Inferior parietal cortex (tissue), 1 donor: ENCODE measurements around the gene S100A10.

ENCODE experiments used
- DNase-seq: peaks from one replicate; pipeline ENCODE4 v3.0.0-alpha.2; 2016; ENCODE audit errors: extremely low spot score

S100A10 gene

GRCh38 chr1:151988405-151988923, 5.2 kb downstream of the S100A10 start:
- no peak for DNase-seq

DNA sequence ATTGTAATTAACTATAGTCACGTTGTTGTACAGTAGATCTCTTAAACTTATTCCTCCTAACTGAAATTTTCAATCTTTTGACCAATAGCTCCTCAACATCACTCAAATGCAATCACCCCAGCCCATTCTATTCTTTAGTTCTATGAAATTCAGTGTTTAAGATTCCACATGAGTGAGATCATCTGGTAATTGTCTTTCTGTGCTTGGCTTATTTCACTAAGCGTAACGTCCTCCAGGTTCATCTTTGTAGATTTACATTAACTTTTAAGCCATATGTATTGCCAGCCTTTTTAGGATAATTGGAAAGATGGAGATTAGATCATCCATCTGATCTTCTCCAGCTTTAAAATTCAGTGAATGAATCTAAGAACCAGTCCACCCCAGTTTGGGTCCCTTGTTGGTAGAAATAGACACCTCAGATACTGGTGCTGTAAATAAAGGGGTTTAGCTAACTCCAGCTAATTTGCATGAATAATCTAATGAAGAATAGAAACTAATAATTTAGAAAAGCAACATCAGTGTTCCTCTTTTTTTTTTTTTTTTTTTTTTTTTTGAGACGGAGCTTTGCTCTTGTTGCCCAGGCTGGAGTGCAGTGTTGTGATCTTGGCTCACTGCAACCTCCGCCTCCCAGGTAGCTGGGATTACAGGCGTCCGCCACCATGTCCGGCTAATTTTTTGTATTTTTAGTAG, 7.0 kb downstream of the S100A10 start:
- DNase-seq, result no peak

DNA sequence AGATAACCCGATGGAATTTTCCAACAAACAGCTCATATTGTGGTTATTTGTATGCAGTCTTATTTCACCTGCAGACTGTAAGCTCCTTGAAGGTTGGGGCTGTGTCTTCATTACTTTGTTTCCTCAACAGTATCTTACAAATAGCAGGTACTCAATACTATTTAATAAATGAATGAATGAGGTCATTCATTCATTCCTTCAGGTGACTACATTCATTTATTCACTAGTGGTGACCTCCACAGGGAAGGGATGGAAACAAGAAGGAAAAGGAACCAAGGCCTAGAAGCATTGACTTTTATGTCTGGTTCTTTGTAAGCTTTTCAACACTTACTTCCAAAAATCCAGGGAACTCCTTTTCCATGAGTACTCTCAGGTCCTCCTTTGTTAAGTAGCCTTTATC, 7.9 kb downstream of the S100A10 start:
- DNase-seq, result no peak

DNA sequence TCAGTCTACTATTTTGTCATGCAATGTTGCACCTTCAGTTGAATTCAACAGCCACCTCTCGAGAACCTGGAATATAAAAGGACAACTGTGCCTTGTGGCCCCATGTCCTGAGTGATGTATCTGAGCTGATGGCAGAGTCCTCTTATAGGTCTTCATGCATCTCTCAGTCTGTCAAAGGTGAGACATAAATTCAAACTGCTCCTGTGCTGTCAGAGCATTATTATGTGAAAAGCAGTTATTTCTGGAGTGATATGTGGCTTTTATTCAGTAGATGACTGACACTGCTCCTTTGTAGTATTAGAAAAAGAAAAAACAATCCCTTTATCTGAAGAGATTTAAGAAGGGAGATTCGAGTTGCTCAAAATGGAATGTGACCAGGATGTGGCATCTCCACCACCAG, 8.4 kb downstream of the S100A10 start:
- DNase-seq, result no peak

GRCh38 chr1:151984313-151984956, 9.2 kb downstream of the S100A10 start:
- DNase-seq, result no peak

GRCh38 chr1:151982300-151983005, 11.2 kb downstream of the S100A10 start:
- DNase-seq, result no peak

GRCh38 chr1:151981178-151981525, 12.5 kb downstream of the S100A10 start:
- no peak for DNase-seq

GRCh38 chr1:151980287-151981177, 13.1 kb downstream of the S100A10 start:
- DNase-seq, result no peak

- DNase-seq, result no peak
These were observed 14.7 kb downstream of the S100A10 start for GRCh38 chr1:151978922-151979321.

DNA sequence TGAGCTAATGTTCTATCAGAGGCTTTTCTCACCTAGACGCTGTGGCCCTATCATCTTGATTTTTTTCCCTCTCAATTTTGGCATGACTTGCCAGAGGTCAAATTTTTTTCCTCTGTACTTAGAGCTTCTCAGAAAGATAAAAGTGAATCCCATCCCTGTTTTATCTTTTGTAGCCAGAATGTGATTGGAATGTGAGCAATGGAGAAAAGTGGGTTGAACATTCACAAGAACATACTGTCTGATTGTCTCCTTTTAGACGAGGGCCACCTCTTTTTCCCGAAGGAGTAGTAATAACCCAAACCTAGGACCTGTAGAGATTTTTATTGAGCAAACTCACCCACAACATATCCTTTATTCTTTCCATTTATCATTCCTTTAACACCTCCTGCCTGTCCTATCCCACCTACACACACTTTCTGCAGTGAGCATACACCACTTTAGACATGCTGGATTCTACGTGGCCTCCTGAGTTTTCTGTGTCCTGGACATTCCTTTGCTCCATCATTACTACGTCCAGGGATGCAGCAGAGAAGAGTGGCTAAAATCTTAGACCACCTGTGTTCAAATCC, 15.9 kb downstream of the S100A10 start:
- no peak for DNase-seq

GRCh38 chr1:151976858-151977257, 16.8 kb downstream of the S100A10 start:
- no peak for DNase-seq

GRCh38 chr1:151976015-151976343, 17.7 kb downstream of the S100A10 start:
- no peak for DNase-seq

DNA sequence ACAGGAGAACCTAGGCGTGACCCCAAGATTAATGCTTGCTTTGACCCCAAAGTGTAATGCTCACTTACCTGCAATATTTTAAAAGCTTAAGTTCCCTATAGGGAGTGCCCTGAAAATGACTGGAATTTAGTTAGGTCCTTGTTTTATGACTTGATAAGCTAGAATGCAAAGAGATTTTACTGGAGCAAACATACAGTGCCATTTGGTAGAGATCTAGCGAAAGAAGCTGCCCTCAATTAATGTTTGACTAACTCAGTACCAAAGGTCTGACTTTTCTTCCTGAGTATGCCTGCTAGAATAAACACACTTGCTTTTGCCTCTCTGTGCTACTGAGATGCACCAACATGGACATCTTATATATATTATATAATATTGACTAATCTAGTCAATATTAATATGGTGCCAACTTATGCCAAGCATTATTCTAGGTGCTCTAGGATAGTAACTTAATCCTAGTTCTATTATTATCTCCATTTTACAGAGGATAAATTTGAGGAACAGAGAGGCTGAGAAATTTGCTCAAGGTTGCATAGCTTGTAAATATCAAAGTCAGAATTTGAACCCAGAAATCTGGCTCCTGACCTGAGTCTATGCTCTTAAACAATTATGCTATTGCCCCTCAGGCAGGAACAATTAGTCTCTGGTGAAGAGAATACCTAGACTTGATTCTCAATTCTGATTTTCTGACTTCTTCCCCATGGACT, 18.2 kb downstream of the S100A10 start:
- no peak for DNase-seq

- DNase-seq, result peak; percentile 41
These were observed 21.0 kb downstream of the S100A10 start for GRCh38 chr1:151972542-151973248.

- no peak for DNase-seq
These were observed 23.0 kb downstream of the S100A10 start for GRCh38 chr1:151970626-151971025.

DNA sequence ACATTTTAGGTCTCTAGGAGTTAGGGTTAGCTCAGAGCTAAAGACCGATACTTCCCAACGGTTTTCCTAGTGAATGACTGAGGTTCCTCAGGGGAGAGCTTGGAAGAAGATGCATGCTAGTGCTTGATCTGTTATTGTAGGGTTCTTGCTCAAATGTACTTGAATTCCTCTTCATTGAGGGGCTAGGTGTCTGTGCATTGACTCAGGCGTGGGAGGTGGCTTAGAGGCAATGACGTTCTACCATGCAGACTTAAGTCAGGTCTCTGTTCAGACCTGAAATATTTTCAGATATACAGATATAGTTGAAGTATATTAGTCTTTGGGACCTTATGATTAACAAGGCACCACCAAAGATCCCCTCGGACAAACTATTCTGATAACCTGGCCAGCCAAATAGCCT, 23.5 kb downstream of the S100A10 start:
- DNase-seq, result no peak

DNA sequence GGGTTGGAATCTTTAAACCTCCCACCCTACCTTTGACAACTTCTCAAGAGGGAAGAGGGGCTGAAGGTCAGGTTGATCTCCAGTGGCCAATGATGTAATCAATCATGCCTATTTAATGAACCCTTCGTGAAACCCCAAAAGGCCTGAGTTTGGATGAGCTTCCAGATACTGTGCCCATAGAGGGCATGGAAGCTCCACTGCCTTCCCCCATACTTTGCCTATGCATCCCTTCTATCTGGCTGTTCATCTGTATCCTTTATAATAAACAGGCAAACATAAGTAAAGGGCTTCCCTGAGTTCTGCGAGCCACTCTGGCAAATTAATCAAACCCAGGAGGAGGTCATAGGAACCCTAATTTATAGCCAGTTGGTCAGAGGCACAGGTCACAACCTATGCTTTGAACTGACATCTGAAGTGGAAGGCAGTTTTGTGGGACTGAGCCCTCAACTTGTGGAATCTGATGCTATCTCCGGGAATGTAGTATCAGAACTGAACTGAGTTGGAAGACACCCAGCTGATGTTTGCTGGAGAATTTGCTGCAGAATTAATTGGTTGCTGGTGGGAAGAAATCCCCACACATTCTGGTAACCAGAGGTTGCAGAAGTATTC, 24.8 kb downstream of the S100A10 start:
- DNase-seq, result no peak

- DNase-seq, result no peak
These were observed 25.6 kb downstream of the S100A10 start for GRCh38 chr1:151968058-151968457.

- DNase-seq, result no peak
These were observed 26.6 kb downstream of the S100A10 start for GRCh38 chr1:151967091-151967490.

DNA sequence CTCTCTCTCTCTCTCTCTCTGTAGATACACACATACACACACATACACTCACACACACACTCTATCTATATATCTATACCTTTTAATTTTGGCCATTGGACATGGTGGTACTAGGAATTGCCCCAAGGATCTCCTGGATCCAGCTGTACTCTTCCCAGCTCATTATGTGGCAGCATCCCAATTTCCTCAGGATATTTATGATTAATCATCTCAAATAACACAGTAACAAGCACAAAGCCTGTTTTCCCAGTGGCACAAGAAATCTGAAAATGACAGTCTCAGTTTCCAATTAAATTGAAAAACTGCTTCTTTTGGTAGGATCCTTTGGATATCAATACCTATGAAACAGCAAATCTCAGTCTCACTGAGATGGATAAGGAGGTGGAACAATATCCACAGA, 27.6 kb downstream of the S100A10 start:
- no peak for DNase-seq
